Testis (tissue), 3 donors: ENCODE data around the gene RNH1. TPM values are rescaled to one million over a fixed set of nuclear protein-coding genes. Genes with fewer than 3 reads are reported as not detected.
A peak's percentile ranks its signal among the peaks of the same experiment; 100 is the strongest.
"Not testable (repeated sequence)": the region's sequence is repeated elsewhere in the genome, so short reads cannot be mapped to it uniquely, and the experiment has no call there.

ENCODE experiments used
- DNase-seq: peaks from one replicate; pipeline ENCODE4 v3.0.0-alpha.2; 2019
- H3K27ac ChIP-seq, 2 donors: fragments of 200-600 bp; sonication (generic); one replicate each; pipeline ENCODE4 v1.5.1; 2019
- H3K27me3 ChIP-seq: fragments of 200-600 bp; sonication (generic); one replicate; pipeline ENCODE4 v1.5.1; 2019
- H3K36me3 ChIP-seq: fragments of 200-600 bp; sonication (generic); one replicate; pipeline ENCODE4 v1.5.1; 2017; ENCODE audit warnings: low read depth; ENCODE audit errors: missing control alignments
- H3K4me1 ChIP-seq: fragments of 200-600 bp; sonication (generic); one replicate; pipeline ENCODE4 v1.5.1; 2019
- H3K4me3 ChIP-seq, 2 donors: fragments of 200-600 bp; sonication (generic); one replicate each; pipeline ENCODE4 v1.5.1; 2017 to 2019
- H3K9me3 ChIP-seq: fragments of 200-600 bp; sonication (generic); one replicate; pipeline ENCODE4 v1.5.1; 2017
- CTCF ChIP-seq, 3 experiments: fragments of 450-650 bp in 2 of 3; fragments of 200-600 bp in 1 of 3; sonication (generic) in 1 of 3; IDR thresholded peaks; one replicate each; pipeline ENCODE4 v1.5.1; 2016 to 2019; ENCODE audit warnings: antibody characterized with exemption in 3 of 3, mild to moderate bottlenecking in 2 of 3, moderate library complexity in 1 of 3
- POLR2A ChIP-seq: fragments of 450-650 bp; IDR thresholded peaks from one replicate; pipeline ENCODE4 v1.6.1; 2017; ENCODE audit warnings: antibody characterized with exemption, mild to moderate bottlenecking, moderate library complexity
- WGBS, 2 donors: methylation state at CpG; one replicate each; pipeline ENCODE4 v1.1.5; 2018; 5-methylcytosine and 5-hydroxymethylcytosine counted together
- intact Hi-C: fragments of 100-400 bp; cut with DNase I; formaldehyde crosslinking; loops from one replicate; pipeline ENCODE4 v1.15.1; 2023; ENCODE audit warnings: low total_unique reads
- polyA plus RNA-seq: library from polyadenylated mRNA; stranded (reverse); fragments of 350-450 nt; fragmentation: Illumina TruSeq; extraction: RNeasy Lipid Tissue Mini Kit (QIAGEN cat#74804); gene quantifications from one replicate; pipeline ENCODE4 v1.2.3, GENCODE V29; 2014; ENCODE audit warnings: low read depth, low replicate concordance; ENCODE audit not compliant: insufficient read depth
- total RNA-seq, 2 donors: library from RNA; depleted of rRNA; stranded (reverse); fragments of >200 nt; gene quantifications; one replicate each; pipeline ENCODE4 v1.2.3, GENCODE V29; 2016

Gene RNH1
- total and polyA plus RNA-seq, 3 donors from 2014 or later: 210 to 264 (median 211) TPM

DNA sequence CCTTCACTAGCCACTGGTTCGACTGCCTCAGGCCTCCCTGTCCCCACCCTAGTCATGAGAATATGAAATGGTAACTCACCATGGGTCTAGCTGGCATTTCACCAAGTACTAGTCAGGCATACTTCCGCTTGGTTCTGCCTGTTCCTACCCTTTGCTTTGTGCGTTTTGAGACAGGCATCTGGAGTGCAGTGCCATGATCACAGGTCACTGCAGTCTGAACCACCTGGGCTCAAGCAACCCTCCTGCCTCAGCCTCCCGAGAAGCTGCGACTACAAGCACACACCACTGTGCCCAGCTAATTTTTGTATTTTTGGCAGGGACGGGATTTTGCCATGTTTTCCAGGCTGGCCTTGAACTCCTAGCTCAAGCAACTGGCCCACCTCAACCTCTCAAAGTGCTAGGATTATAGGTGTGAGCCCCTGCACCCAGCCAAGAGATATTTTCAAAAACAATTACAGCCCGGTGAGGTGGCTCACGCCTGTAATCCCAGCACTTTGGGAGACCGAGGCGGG, 14.2 kb upstream of the RNH1 start:
- TF ChIP-seq POLR2A (no peak), CTCF (IDR thresholded peaks at IDR 0.05) (no peak)

GRCh38 chr11:520428-521176, 13.6 kb upstream of the RNH1 start:
- Histone ChIP-seq H3K4me3 (no peak overlapping the region), H3K36me3 (no peaks in the 10 kb centered on the region), H3K9me3 (no peaks in the 10 kb centered on the region), H3K27me3 (no peaks in the 10 kb centered on the region), H3K4me1 (no peaks in the 10 kb centered on the region), H3K27ac (no peak overlapping the region)
- DNase-seq: no peak
- TF ChIP-seq CTCF (IDR thresholded peaks at IDR 0.05) (no peak), POLR2A (no peak)
- WGBS, 2 donors: 83 to 90% methylated on average over 39 of the region's 39 CpGs
- intact Hi-C loops: no loop called here

More for the DNA sequence above, 14.2 kb upstream of the RNH1 start:
- WGBS, 2 donors: 82 to 87% methylated on average over 8 to 10 of the region's 10 CpGs
- no peaks in the 10 kb centered on the region for H3K4me1 ChIP-seq
- no peaks in the 10 kb centered on the region for H3K36me3 ChIP-seq
- intact Hi-C loops: no loop called here
- H3K9me3 ChIP-seq: no peaks in the 10 kb centered on the region
- no peak overlapping the region for H3K4me3 ChIP-seq
- no peak for DNase-seq
- no peaks in the 10 kb centered on the region for H3K27me3 ChIP-seq
- no peak overlapping the region for H3K27ac ChIP-seq

GRCh38 chr11:518463-519202, 11.6 kb upstream of the RNH1 start:
- 9 to 22% methylated on average over 33 to 50 of the region's 74 CpGs for WGBS, 2 donors
- peak overlapping the region; percentile 13 to 21 for H3K4me3 ChIP-seq
- no peaks in the 10 kb centered on the region for H3K27me3 ChIP-seq
- no peak for TF ChIP-seq POLR2A
- TF ChIP-seq CTCF (IDR thresholded peaks at IDR 0.05): peak; percentile 99 to 100 (median 99)
- peak overlapping the region in 1 of 2 donors; percentile 74 for H3K27ac ChIP-seq
- H3K36me3 ChIP-seq: no peaks in the 10 kb centered on the region
- H3K4me1 ChIP-seq: no peaks in the 10 kb centered on the region
- intact Hi-C loops: no loop called here
- DNase-seq: peak; percentile 86
- H3K9me3 ChIP-seq: no peaks in the 10 kb centered on the region

GRCh38 chr11:516918-517685, 10.1 kb upstream of the RNH1 start:
- DNase-seq, H3K36me3 ChIP-seq, H3K27me3 ChIP-seq, H3K9me3 ChIP-seq, H3K4me1 ChIP-seq, intact Hi-C loops, H3K4me3 ChIP-seq, H3K27ac ChIP-seq: not testable (repeated sequence)
- WGBS, 2 donors: 94% methylated on average over 12 to 33 of the region's 43 CpGs

GRCh38 chr11:516400-516799, 9.4 kb upstream of the RNH1 start:
- H3K4me1 ChIP-seq: no peaks in the 10 kb centered on the region
- DNase-seq: no peak
- no peaks in the 10 kb centered on the region for H3K27me3 ChIP-seq
- H3K9me3 ChIP-seq: no peaks in the 10 kb centered on the region
- intact Hi-C loops: no loop called here
- H3K36me3 ChIP-seq: no peaks in the 10 kb centered on the region
- no peak overlapping the region for H3K27ac ChIP-seq
- no peak overlapping the region for H3K4me3 ChIP-seq
- TF ChIP-seq CTCF (IDR thresholded peaks at IDR 0.05): no peak
- TF ChIP-seq POLR2A: no peak
- WGBS, 2 donors: 90 to 97% methylated on average over 4 of the region's 4 CpGs
